Measurements from ENCODE around the gene AFAP1. TPM values are rescaled to one million over a fixed set of nuclear protein-coding genes. Genes with fewer than 3 reads are reported as not detected.

The AFAP1 gene
- polyA plus RNA-seq, 2 donors: 2.0 to 4.0 TPM

GRCh38 chr4:7759635-7760034, 180.0 kb downstream of the AFAP1 start:
- Histone ChIP-seq H3K9me3 (ENCODE audit: control insufficient read depth in 2 of 2, insufficient read depth in 1 of 2, low read depth in 1 of 2, low read length in 1 of 2) (no peaks in the 10 kb centered on the region), H3K4me1 (ENCODE audit: control insufficient read depth in 2 of 2, insufficient read depth in 2 of 2, low read length in 1 of 2) (peaks cover 0 to 1% of the 10 kb centered on the region in 2 donors), H3K27ac (ENCODE audit: low read depth in 2 of 2, low read length in 1 of 2) (peak overlapping the region in 1 of 2 donors; percentile 8), H3K27me3 (ENCODE audit: control insufficient read depth in 1 of 2, insufficient read depth in 2 of 2, low read length in 2 of 2) (no peaks in the 10 kb centered on the region), H3K36me3 (ENCODE audit: control insufficient read depth in 2 of 2, insufficient read depth in 2 of 2, low read length in 1 of 2) (peaks cover 0 to 10% of the 10 kb centered on the region in 2 donors), H3K4me3 (ENCODE audit: low read depth in 1 of 2, low read length in 2 of 2) (no peak overlapping the region)
- WGBS, 2 donors: 85 to 87% methylated on average over 7 of the region's 7 CpGs

GRCh38 chr4:7759216-7759615, 180.4 kb downstream of the AFAP1 start:
- peaks cover 0 to 8% of the 10 kb centered on the region in 2 donors for H3K36me3 ChIP-seq (ENCODE audit: control insufficient read depth in 2 of 2, insufficient read depth in 2 of 2, low read length in 1 of 2)
- no peaks in the 10 kb centered on the region for H3K9me3 ChIP-seq (ENCODE audit: control insufficient read depth in 2 of 2, insufficient read depth in 1 of 2, low read depth in 1 of 2, low read length in 1 of 2)
- H3K27me3 ChIP-seq (ENCODE audit: control insufficient read depth in 1 of 2, insufficient read depth in 2 of 2, low read length in 2 of 2): no peaks in the 10 kb centered on the region
- WGBS, 2 donors: 71 to 73% methylated on average over 12 of the region's 12 CpGs
- peaks cover 0 to 4% of the 10 kb centered on the region in 2 donors for H3K4me1 ChIP-seq (ENCODE audit: control insufficient read depth in 2 of 2, insufficient read depth in 2 of 2, low read length in 1 of 2)
- no peak overlapping the region for H3K27ac ChIP-seq (ENCODE audit: low read depth in 2 of 2, low read length in 1 of 2)
- H3K4me3 ChIP-seq (ENCODE audit: low read depth in 1 of 2, low read length in 2 of 2): no peak overlapping the region

- no peak overlapping the region for H3K4me3 ChIP-seq (ENCODE audit: low read depth in 1 of 2, low read length in 2 of 2)
- peaks cover 0 to 5% of the 10 kb centered on the region in 2 donors for H3K4me1 ChIP-seq (ENCODE audit: control insufficient read depth in 2 of 2, insufficient read depth in 2 of 2, low read length in 1 of 2)
- no peak overlapping the region for H3K27ac ChIP-seq (ENCODE audit: low read depth in 2 of 2, low read length in 1 of 2)
- 89% methylated on average over 11 of the region's 11 CpGs for WGBS, 2 donors
- no peaks in the 10 kb centered on the region for H3K9me3 ChIP-seq (ENCODE audit: control insufficient read depth in 2 of 2, insufficient read depth in 1 of 2, low read depth in 1 of 2, low read length in 1 of 2)
- peaks cover 0 to 6% of the 10 kb centered on the region in 2 donors for H3K36me3 ChIP-seq (ENCODE audit: control insufficient read depth in 2 of 2, insufficient read depth in 2 of 2, low read length in 1 of 2)
- H3K27me3 ChIP-seq (ENCODE audit: control insufficient read depth in 1 of 2, insufficient read depth in 2 of 2, low read length in 2 of 2): no peaks in the 10 kb centered on the region
Measured at GRCh38 chr4:7758476-7758875, 181.2 kb downstream of the AFAP1 start.

GRCh38 chr4:7757501-7758471, 181.9 kb downstream of the AFAP1 start:
- WGBS, 2 donors: 69 to 72% methylated on average over 22 of the region's 22 CpGs
- no peaks in the 10 kb centered on the region for H3K27me3 ChIP-seq (ENCODE audit: control insufficient read depth in 1 of 2, insufficient read depth in 2 of 2, low read length in 2 of 2)
- no peak overlapping the region for H3K27ac ChIP-seq (ENCODE audit: low read depth in 2 of 2, low read length in 1 of 2)
- peaks cover 0 to 2% of the 10 kb centered on the region in 2 donors for H3K36me3 ChIP-seq (ENCODE audit: control insufficient read depth in 2 of 2, insufficient read depth in 2 of 2, low read length in 1 of 2)
- H3K4me3 ChIP-seq (ENCODE audit: low read depth in 1 of 2, low read length in 2 of 2): no peak overlapping the region
- H3K9me3 ChIP-seq (ENCODE audit: control insufficient read depth in 2 of 2, insufficient read depth in 1 of 2, low read depth in 1 of 2, low read length in 1 of 2): no peaks in the 10 kb centered on the region
- peaks cover 0 to 5% of the 10 kb centered on the region in 2 donors for H3K4me1 ChIP-seq (ENCODE audit: control insufficient read depth in 2 of 2, insufficient read depth in 2 of 2, low read length in 1 of 2)

GRCh38 chr4:7756561-7757355, 182.9 kb downstream of the AFAP1 start:
- Histone ChIP-seq H3K4me3 (ENCODE audit: low read depth in 1 of 2, low read length in 2 of 2) (no peak overlapping the region), H3K9me3 (ENCODE audit: control insufficient read depth in 2 of 2, insufficient read depth in 1 of 2, low read depth in 1 of 2, low read length in 1 of 2) (peaks cover 0 to 2% of the 10 kb centered on the region in 2 donors), H3K4me1 (ENCODE audit: control insufficient read depth in 2 of 2, insufficient read depth in 2 of 2, low read length in 1 of 2) (peaks cover 0 to 5% of the 10 kb centered on the region in 2 donors), H3K27ac (ENCODE audit: low read depth in 2 of 2, low read length in 1 of 2) (no peak overlapping the region), H3K36me3 (ENCODE audit: control insufficient read depth in 2 of 2, insufficient read depth in 2 of 2, low read length in 1 of 2) (peaks cover 0 to 2% of the 10 kb centered on the region in 2 donors), H3K27me3 (ENCODE audit: control insufficient read depth in 1 of 2, insufficient read depth in 2 of 2, low read length in 2 of 2) (no peaks in the 10 kb centered on the region)
- 84 to 89% methylated on average over 32 of the region's 32 CpGs for WGBS, 2 donors

GRCh38 chr4:7756071-7756470, 183.6 kb downstream of the AFAP1 start:
- Histone ChIP-seq H3K36me3 (ENCODE audit: control insufficient read depth in 2 of 2, insufficient read depth in 2 of 2, low read length in 1 of 2) (peaks cover 0 to 2% of the 10 kb centered on the region in 2 donors), H3K27ac (ENCODE audit: low read depth in 2 of 2, low read length in 1 of 2) (no peak overlapping the region), H3K27me3 (ENCODE audit: control insufficient read depth in 1 of 2, insufficient read depth in 2 of 2, low read length in 2 of 2) (no peaks in the 10 kb centered on the region), H3K9me3 (ENCODE audit: control insufficient read depth in 2 of 2, insufficient read depth in 1 of 2, low read depth in 1 of 2, low read length in 1 of 2) (peaks cover 0 to 2% of the 10 kb centered on the region in 2 donors), H3K4me3 (ENCODE audit: low read depth in 1 of 2, low read length in 2 of 2) (no peak overlapping the region), H3K4me1 (ENCODE audit: control insufficient read depth in 2 of 2, insufficient read depth in 2 of 2, low read length in 1 of 2) (peaks cover 0 to 5% of the 10 kb centered on the region in 2 donors)
- whole genome bisulfite sequencing, 2 donors: 92% methylated on average over 14 of the region's 14 CpGs

GRCh38 chr4:7755561-7755960, 184.1 kb downstream of the AFAP1 start:
- peaks cover 0 to 5% of the 10 kb centered on the region in 2 donors for H3K4me1 ChIP-seq (ENCODE audit: control insufficient read depth in 2 of 2, insufficient read depth in 2 of 2, low read length in 1 of 2)
- WGBS, 2 donors: 82 to 87% methylated on average over 16 of the region's 16 CpGs
- H3K4me3 ChIP-seq (ENCODE audit: low read depth in 1 of 2, low read length in 2 of 2): no peak overlapping the region
- no peak overlapping the region for H3K27ac ChIP-seq (ENCODE audit: low read depth in 2 of 2, low read length in 1 of 2)
- H3K9me3 ChIP-seq (ENCODE audit: control insufficient read depth in 2 of 2, insufficient read depth in 1 of 2, low read depth in 1 of 2, low read length in 1 of 2): peaks cover 0 to 2% of the 10 kb centered on the region in 2 donors
- peaks cover 0 to 2% of the 10 kb centered on the region in 2 donors for H3K36me3 ChIP-seq (ENCODE audit: control insufficient read depth in 2 of 2, insufficient read depth in 2 of 2, low read length in 1 of 2)
- H3K27me3 ChIP-seq (ENCODE audit: control insufficient read depth in 1 of 2, insufficient read depth in 2 of 2, low read length in 2 of 2): no peaks in the 10 kb centered on the region

- WGBS, 2 donors: 90 to 91% methylated on average over 21 of the region's 21 CpGs
- peaks cover 0 to 2% of the 10 kb centered on the region in 2 donors for H3K36me3 ChIP-seq (ENCODE audit: control insufficient read depth in 2 of 2, insufficient read depth in 2 of 2, low read length in 1 of 2)
- H3K27ac ChIP-seq (ENCODE audit: low read depth in 2 of 2, low read length in 1 of 2): no peak overlapping the region
- H3K4me1 ChIP-seq (ENCODE audit: control insufficient read depth in 2 of 2, insufficient read depth in 2 of 2, low read length in 1 of 2): peaks cover 0 to 7% of the 10 kb centered on the region in 2 donors
- peaks cover 0 to 2% of the 10 kb centered on the region in 2 donors for H3K9me3 ChIP-seq (ENCODE audit: control insufficient read depth in 2 of 2, insufficient read depth in 1 of 2, low read depth in 1 of 2, low read length in 1 of 2)
- no peak overlapping the region for H3K4me3 ChIP-seq (ENCODE audit: low read depth in 1 of 2, low read length in 2 of 2)
- no peaks in the 10 kb centered on the region for H3K27me3 ChIP-seq (ENCODE audit: control insufficient read depth in 1 of 2, insufficient read depth in 2 of 2, low read length in 2 of 2)
Measured at GRCh38 chr4:7754565-7755262, 184.9 kb downstream of the AFAP1 start.

GRCh38 chr4:7753931-7754465, 185.7 kb downstream of the AFAP1 start:
- no peaks in the 10 kb centered on the region for H3K27me3 ChIP-seq (ENCODE audit: control insufficient read depth in 1 of 2, insufficient read depth in 2 of 2, low read length in 2 of 2)
- no peak overlapping the region for H3K4me3 ChIP-seq (ENCODE audit: low read depth in 1 of 2, low read length in 2 of 2)
- no peak overlapping the region for H3K27ac ChIP-seq (ENCODE audit: low read depth in 2 of 2, low read length in 1 of 2)
- H3K9me3 ChIP-seq (ENCODE audit: control insufficient read depth in 2 of 2, insufficient read depth in 1 of 2, low read depth in 1 of 2, low read length in 1 of 2): peaks cover 0 to 2% of the 10 kb centered on the region in 2 donors
- WGBS, 2 donors: 77 to 84% methylated on average over 15 of the region's 15 CpGs
- peaks cover 0 to 7% of the 10 kb centered on the region in 2 donors for H3K4me1 ChIP-seq (ENCODE audit: control insufficient read depth in 2 of 2, insufficient read depth in 2 of 2, low read length in 1 of 2)
- H3K36me3 ChIP-seq (ENCODE audit: control insufficient read depth in 2 of 2, insufficient read depth in 2 of 2, low read length in 1 of 2): no peaks in the 10 kb centered on the region
